Stomach (tissue), 9 donors: ENCODE data around the gene RASIP1. TPM values are rescaled to one million over a fixed set of nuclear protein-coding genes. Genes with fewer than 3 reads are reported as not detected.

ENCODE experiments used
- DNase-seq, 2 donors: peaks; one replicate each; pipeline versions ENCODE4 v3.0.0 to v3.0.0-alpha.2; 2013 to 2019
- H3K27ac ChIP-seq, 5 donors: fragments of 200-600 bp in 4 of 5; sonication (generic) in 4 of 5; one replicate each; pipeline ENCODE4 v1.5.1; 2013 to 2019; ENCODE audit warnings: mild to moderate bottlenecking in 1 of 5, moderate library complexity in 1 of 5
- H3K27me3 ChIP-seq, 3 donors: fragments of 200-600 bp; sonication (generic); one replicate each; pipeline ENCODE4 v1.5.1; 2017 to 2019; ENCODE audit warnings: mixed run types in 1 of 3
- H3K36me3 ChIP-seq, 4 donors: fragments of 200-600 bp; sonication (generic); 1 replicate in 3 of 4; 2 replicates in 1 of 4; pipeline ENCODE4 v1.5.1; 2016 to 2019
- H3K4me1 ChIP-seq, 4 donors: fragments of 200-600 bp; sonication (generic); one replicate each; pipeline ENCODE4 v1.5.1; 2016 to 2019
- H3K4me3 ChIP-seq, 4 donors: fragments of 200-600 bp; sonication (generic) in 3 of 4; one replicate each; pipeline ENCODE4 v1.5.1; 2016 to 2019; ENCODE audit warnings: mild to moderate bottlenecking in 1 of 4
- H3K9me3 ChIP-seq, 4 donors: fragments of 200-600 bp; sonication (generic); one replicate each; pipeline ENCODE4 v1.5.1; 2016 to 2019
- CTCF ChIP-seq, 7 experiments: fragments of 450-650 bp in 4 of 7; fragments of 200-600 bp in 3 of 7; sonication (generic) in 3 of 7; IDR thresholded peaks; one replicate each; pipeline ENCODE4 v1.5.1; 2016 to 2019; ENCODE audit warnings: antibody characterized with exemption in 7 of 7, control low read depth in 2 of 7, mild to moderate bottlenecking in 1 of 7
- EP300 ChIP-seq: sonication (generic); formaldehyde crosslinking; IDR thresholded peaks from one replicate; pipeline ENCODE4 v1.6.1; 2017; ENCODE audit warnings: antibody characterized with exemption
- POLR2A ChIP-seq, 4 donors: fragments of 450-650 bp; IDR thresholded peaks; one replicate each; pipeline ENCODE4 v1.6.1; 2016; ENCODE audit warnings: antibody characterized with exemption in 4 of 4, control low read depth in 2 of 4, mild to moderate bottlenecking in 1 of 4, moderate library complexity in 1 of 4
- POLR2AphosphoS5 ChIP-seq, 3 donors: sonication (generic); formaldehyde crosslinking; IDR thresholded peaks; one replicate each; pipeline ENCODE4 v1.6.1; 2016; ENCODE audit warnings: antibody characterized with exemption in 3 of 3
- WGBS, 5 donors: extraction: QIAGEN DNeasy Blood & Tissue Kit in 3 of 5; methylation state at CpG; one replicate each; pipeline versions ENCODE4 v1.1.5 to v1.1.7; 2013 to 2018; 5-methylcytosine and 5-hydroxymethylcytosine counted together
- intact Hi-C: fragments of 100-400 bp; cut with DNase I; formaldehyde crosslinking; loops from one replicate; pipeline ENCODE4 v1.15.1; 2023; ENCODE audit warnings: low total_unique reads
- polyA plus RNA-seq, 3 donors: library from polyadenylated mRNA; stranded (reverse); fragments of 200-250 nt; gene quantifications; one replicate each; pipeline ENCODE4 v1.2.3, GENCODE V29; 2013
- total RNA-seq, 5 donors: library from RNA; depleted of rRNA; stranded (reverse); fragments of >200 nt; gene quantifications; one replicate each; pipeline versions ENCODE4 v1.1.0 to v1.2.3, GENCODE V29; 2014 to 2016
- donor health status: healthy with polysubstance abuse.
- donor health status: Bipolar disorder and iron deficiency.
- donor health status: healthy.

RASIP1 gene
- total and polyA plus RNA-seq, 8 donors = 4.7 to 44.9 (median 10.2) TPM

- Histone ChIP-seq H3K4me1 (peaks cover 27 to 48% (median 36%) of the 10 kb centered on the region in 4 donors), H3K27ac (peak overlapping the region in 3 of 5 donors; percentile 7 to 82 (median 71)), H3K27me3 (peaks cover 0 to 27% (median 0%) of the 10 kb centered on the region in 3 donors), H3K4me3 (peak overlapping the region in 2 of 4 donors; percentile 3 to 69), H3K36me3 (peaks cover 0 to 12% (median 3%) of the 10 kb centered on the region in 4 donors), H3K9me3 (no peaks in the 10 kb centered on the region)
- intact Hi-C loops = no loop called here
- peak; percentile 78 to 89 for DNase-seq
- TF ChIP-seq POLR2A (IDR thresholded peaks at IDR 0.05) (no peak), EP300 (no peak)
- WGBS, 5 donors = 31 to 49% (median 46%) methylated on average over 22 of the region's 22 CpGs
These were observed 2.9 kb downstream of the RASIP1 start for GRCh38 chr19:48737360-48737998.

GRCh38 chr19:48735031-48735615 is 5.3 kb downstream of the RASIP1 start:
- peaks cover 17 to 31% (median 28%) of the 10 kb centered on the region in 4 donors for H3K4me1 ChIP-seq
- intact Hi-C loops = no loop called here
- no peak overlapping the region for H3K4me3 ChIP-seq
- no peaks in the 10 kb centered on the region for H3K9me3 ChIP-seq
- DNase-seq = peak in 1 of 2 donors; percentile 83
- 35 to 65% (median 43%) methylated on average over 16 to 38 of the region's 38 CpGs for WGBS, 5 donors
- H3K36me3 ChIP-seq = peaks cover 0 to 12% (median 3%) of the 10 kb centered on the region in 4 donors
- H3K27me3 ChIP-seq = peaks cover 0 to 24% (median 0%) of the 10 kb centered on the region in 3 donors
- peak overlapping the region in 1 of 5 donors; percentile 1 for H3K27ac ChIP-seq
- TF ChIP-seq EP300 (no peak), POLR2A (IDR thresholded peaks at IDR 0.05) (no peak), POLR2AphosphoS5 (IDR thresholded peaks at IDR 0.05) (no peak), CTCF (IDR thresholded peaks at IDR 0.05) (no peak)

- WGBS, 5 donors = 93 to 98% (median 95%) methylated on average over 9 of the region's 9 CpGs
These were observed 5.8 kb downstream of the RASIP1 start for GRCh38 chr19:48734625-48735024.

GRCh38 chr19:48731452-48731851 is 9.0 kb downstream of the RASIP1 start:
- intact Hi-C loops = no loop called here
- DNase-seq = no peak
- no peaks in the 10 kb centered on the region for H3K9me3 ChIP-seq
- no peak for TF ChIP-seq EP300
- TF ChIP-seq CTCF (IDR thresholded peaks at IDR 0.05) = no peak
- H3K4me3 ChIP-seq = no peak overlapping the region
- peaks cover 0 to 11% (median 0%) of the 10 kb centered on the region in 3 donors for H3K27me3 ChIP-seq
- 85 to 97% (median 91%) methylated on average over 4 of the region's 4 CpGs for WGBS, 5 donors
- peaks cover 0 to 18% (median 3%) of the 10 kb centered on the region in 4 donors for H3K36me3 ChIP-seq
- no peak overlapping the region for H3K27ac ChIP-seq
- H3K4me1 ChIP-seq = no peaks in the 10 kb centered on the region

More at GRCh38 chr19:48734625-48735024, 5.8 kb downstream of the RASIP1 start:
- H3K4me1 ChIP-seq = peaks cover 12 to 26% (median 24%) of the 10 kb centered on the region in 4 donors
- H3K4me3 ChIP-seq = no peak overlapping the region
- TF ChIP-seq POLR2A (IDR thresholded peaks at IDR 0.05) (no peak), EP300 (no peak), CTCF (IDR thresholded peaks at IDR 0.05) (no peak)
- intact Hi-C loops = no loop called here
- no peaks in the 10 kb centered on the region for H3K9me3 ChIP-seq
- H3K27ac ChIP-seq = no peak overlapping the region
- peaks cover 0 to 19% (median 0%) of the 10 kb centered on the region in 3 donors for H3K27me3 ChIP-seq
- no peak for DNase-seq
- H3K36me3 ChIP-seq = peaks cover 0 to 12% (median 3%) of the 10 kb centered on the region in 4 donors
